Hepatocyte (in vitro differentiated cells): ENCODE data around the gene PHF20. TPM values are rescaled to one million over a fixed set of nuclear protein-coding genes. Genes with fewer than 3 reads are reported as not detected.

ENCODE experiments used
- DNase-seq: peaks from one replicate; pipeline ENCODE4 v3.0.0-alpha.2; 2016; ENCODE audit warnings: low spot score
- H2AFZ ChIP-seq: fragments of 200-600 bp; sonication (generic); 2 replicates; pipeline ENCODE4 v1.6.0; 2016; ENCODE audit warnings: antibody characterized with exemption, mild to moderate bottlenecking
- H3K27ac ChIP-seq: fragments of 200-600 bp; sonication (generic); 2 replicates; pipeline ENCODE4 v1.5.1; 2016; ENCODE audit warnings: mild to moderate bottlenecking
- H3K27me3 ChIP-seq: fragments of 200-600 bp; sonication (generic); 2 replicates; pipeline ENCODE4 v1.6.1; 2016
- H3K36me3 ChIP-seq: fragments of 200-600 bp; sonication (generic); replicated peaks from 2 replicates; pipeline ENCODE4 v1.5.1; 2016; ENCODE audit warnings: low read depth; ENCODE audit not compliant: insufficient read depth
- H3K4me1 ChIP-seq: fragments of 200-600 bp; sonication (generic); 2 replicates; pipeline ENCODE4 v1.5.1; 2016; ENCODE audit warnings: mild to moderate bottlenecking, moderate library complexity; ENCODE audit not compliant: insufficient read depth
- H3K4me2 ChIP-seq: fragments of 200-600 bp; sonication (generic); 2 replicates; pipeline ENCODE4 v1.6.0; 2016
- H3K4me3 ChIP-seq: fragments of 200-600 bp; sonication (generic); 2 replicates; pipeline ENCODE4 v1.5.1; 2016; ENCODE audit warnings: mild to moderate bottlenecking
- H3K79me2 ChIP-seq: fragments of 200-600 bp; sonication (generic); 2 replicates; pipeline ENCODE4 v1.6.0; 2017; ENCODE audit warnings: mild to moderate bottlenecking
- H3K9me2 ChIP-seq: fragments of 200-600 bp; sonication (generic); replicated peaks from 2 replicates; pipeline ENCODE4 v1.6.0; 2017; ENCODE audit warnings: mild to moderate bottlenecking; ENCODE audit not compliant: insufficient read depth
- H3K9me3 ChIP-seq: fragments of 200-600 bp; sonication (generic); 2 replicates; pipeline ENCODE4 v1.5.1; 2016; ENCODE audit warnings: low read depth, mild to moderate bottlenecking
- H4K20me1 ChIP-seq: fragments of 200-600 bp; sonication (generic); 2 replicates; pipeline ENCODE4 v1.6.0; 2016; ENCODE audit warnings: mild to moderate bottlenecking; ENCODE audit not compliant: insufficient read depth, poor library complexity, severe bottlenecking
- CTCF ChIP-seq: fragments of 200-600 bp; sonication (generic); IDR thresholded peaks from 2 replicates; pipeline ENCODE4 v1.5.1; 2016; ENCODE audit warnings: antibody characterized with exemption, mild to moderate bottlenecking; ENCODE audit not compliant: poor library complexity
- EZH2 ChIP-seq: fragments of 200-600 bp; sonication (generic); IDR thresholded peaks from 2 replicates; pipeline ENCODE4 v1.6.1; 2016; ENCODE audit warnings: antibody characterized with exemption, mild to moderate bottlenecking, borderline replicate concordance
- EZH2phosphoT487 ChIP-seq: fragments of 200-600 bp; sonication (generic); IDR thresholded peaks from one replicate; pipeline ENCODE4 v1.6.1; 2018; ENCODE audit warnings: antibody characterized with exemption, mild to moderate bottlenecking, low read depth, moderate library complexity; ENCODE audit not compliant: unreplicated experiment, severe bottlenecking
- WGBS: methylation state at CpG from one replicate; pipeline ENCODE4 v1.1.6; 2016; ENCODE audit warnings: low lambda C conversion rate; ENCODE audit errors: missing lambda C conversion rate; 5-methylcytosine and 5-hydroxymethylcytosine counted together
- polyA plus RNA-seq: library from polyadenylated mRNA; unstranded; fragments of >200 nt; fragmentation: Nextera tagmentation; extraction: Ambion mirVana; gene quantifications from 2 replicates; pipeline ENCODE4 v1.2.1, GENCODE V29; 2016
- total RNA-seq: library from RNA; depleted of rRNA; stranded (reverse); fragments of >200 nt; gene quantifications from 2 replicates; pipeline ENCODE4 v1.2.3, GENCODE V29; 2014

Gene PHF20
- total and polyA plus RNA-seq, 2 experiments from 2014 or later = 24.0 to 24.2 TPM

DNA sequence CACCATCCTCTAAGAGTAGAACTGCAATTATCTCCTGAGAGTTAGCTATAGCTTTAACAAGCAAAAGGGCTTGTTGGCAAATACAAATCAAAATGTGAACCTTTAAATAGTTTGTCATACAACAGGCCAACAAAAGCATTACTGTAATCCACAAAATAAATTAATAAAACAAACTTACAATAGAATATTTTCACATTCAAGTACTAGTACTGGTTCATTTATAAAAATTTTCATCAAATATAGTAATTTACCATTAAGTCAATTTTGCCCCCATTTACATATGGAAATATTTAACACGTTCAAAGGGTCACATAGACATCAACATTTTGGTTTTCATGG is 39.2 kb upstream of the PHF20 start:
- Histone ChIP-seq H3K4me3 (no peak overlapping the region), H4K20me1 (peaks cover 100% of the 10 kb centered on the region), H3K27me3 (no peaks in the 10 kb centered on the region), H2AFZ (no peak overlapping the region), H3K36me3 (peaks cover 5% of the 10 kb centered on the region), H3K4me2 (peak overlapping the region; percentile 1), H3K27ac (no peak overlapping the region), H3K9me3 (no peaks in the 10 kb centered on the region), H3K4me1 (peaks cover 23% of the 10 kb centered on the region), H3K9me2 (no peaks in the 10 kb centered on the region), H3K79me2 (peaks cover 100% of the 10 kb centered on the region)
- no peak for TF ChIP-seq EZH2phosphoT487
- TF ChIP-seq EZH2 = no peak
- TF ChIP-seq CTCF = no peak
- DNase-seq = no peak
- WGBS = 66% methylated on average over 1 of the region's 1 CpG

DNA sequence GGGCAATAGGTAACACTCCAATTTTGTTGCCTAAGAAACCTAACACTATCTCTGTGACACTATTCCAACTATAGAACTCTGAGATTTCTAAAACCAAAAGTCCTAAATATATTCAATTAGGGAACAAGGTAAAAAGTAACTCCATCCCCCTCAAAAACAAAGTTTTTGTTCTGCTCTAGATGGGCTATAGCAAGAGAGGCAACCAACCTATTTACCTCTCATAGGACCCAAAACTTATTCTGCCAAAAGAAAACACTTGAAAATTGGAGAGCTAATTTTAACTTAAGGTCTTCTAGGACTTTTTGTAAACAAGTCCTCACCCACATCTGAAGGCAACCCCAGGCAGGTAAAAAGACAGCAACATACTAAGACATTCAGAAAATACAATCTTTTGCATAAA is 37.4 kb upstream of the PHF20 start:
- peak overlapping the region; percentile 47 for H3K4me2 ChIP-seq
- H3K9me2 ChIP-seq = no peaks in the 10 kb centered on the region
- peaks cover 32% of the 10 kb centered on the region for H3K4me1 ChIP-seq
- no peaks in the 10 kb centered on the region for H3K27me3 ChIP-seq
- no peak for DNase-seq
- no peak overlapping the region for H3K4me3 ChIP-seq
- TF ChIP-seq EZH2phosphoT487 = no peak
- TF ChIP-seq CTCF = no peak
- TF ChIP-seq EZH2 = no peak
- H3K79me2 ChIP-seq = peaks cover 100% of the 10 kb centered on the region
- H3K9me3 ChIP-seq = no peaks in the 10 kb centered on the region
- H2AFZ ChIP-seq = no peak overlapping the region
- no peak overlapping the region for H3K27ac ChIP-seq
- peaks cover 5% of the 10 kb centered on the region for H3K36me3 ChIP-seq
- H4K20me1 ChIP-seq = peaks cover 100% of the 10 kb centered on the region

GRCh38 chr20:35734777-35735649 is 36.8 kb upstream of the PHF20 start:
- Histone ChIP-seq H3K9me2 (no peaks in the 10 kb centered on the region), H3K27ac (no peak overlapping the region), H3K9me3 (no peaks in the 10 kb centered on the region), H3K79me2 (peaks cover 100% of the 10 kb centered on the region), H3K4me2 (peak overlapping the region; percentile 47), H3K36me3 (peaks cover 5% of the 10 kb centered on the region), H3K4me1 (peaks cover 39% of the 10 kb centered on the region), H4K20me1 (peaks cover 100% of the 10 kb centered on the region), H2AFZ (no peak overlapping the region), H3K27me3 (no peaks in the 10 kb centered on the region), H3K4me3 (no peak overlapping the region)
- DNase-seq = no peak
- 87% methylated on average over 4 of the region's 4 CpGs for WGBS
- no peak for TF ChIP-seq EZH2phosphoT487
- no peak for TF ChIP-seq EZH2
- no peak for TF ChIP-seq CTCF
